Retinal pigment epithelial cell (primary cell): ENCODE measurements around the gene FHOD3.
"Not testable (repeated sequence)": the region's sequence is repeated elsewhere in the genome, so short reads cannot be mapped to it uniquely, and the experiment has no call there.

Source experiments
- DNase-seq: peaks from one replicate; pipeline ENCODE4 v3.0.0-alpha.2; 2010; ENCODE audit warnings: low read depth
- H3K4me3 ChIP-seq: 2 replicates; pipeline ENCODE4 v1.5.1; 2011; ENCODE audit warnings: mild to moderate bottlenecking, low read length, control low read depth, moderate library complexity
- TF ChIP-seq, protein P1 (sequence below): conservative IDR thresholded peaks from 2 replicates; pipeline ENCODE4 v1.5.1; 2011; ENCODE audit warnings: low read depth, low read length, control low read depth, inconsistent platforms

FHOD3 gene

DNA sequence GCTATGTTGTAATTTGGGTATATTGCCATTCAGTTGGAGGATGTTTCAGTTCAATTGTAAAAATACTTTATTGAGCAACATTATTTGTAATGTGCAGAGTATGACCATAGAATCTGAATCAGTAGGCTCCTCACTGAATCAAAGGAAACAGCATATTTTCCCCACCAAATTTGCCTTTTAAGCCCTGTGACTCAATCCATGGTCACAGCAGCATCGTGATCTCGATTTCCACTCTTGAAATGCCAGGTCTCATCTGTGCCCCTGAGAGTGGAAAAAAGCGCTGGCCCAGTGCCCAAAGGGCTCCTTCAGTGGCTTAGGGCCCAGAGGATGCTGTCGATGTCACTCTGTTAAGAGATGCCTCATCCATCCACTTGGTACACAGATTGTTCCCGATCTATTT is 57.5 kb downstream of the FHOD3 start:
- TF ChIP-seq, protein P1, sequence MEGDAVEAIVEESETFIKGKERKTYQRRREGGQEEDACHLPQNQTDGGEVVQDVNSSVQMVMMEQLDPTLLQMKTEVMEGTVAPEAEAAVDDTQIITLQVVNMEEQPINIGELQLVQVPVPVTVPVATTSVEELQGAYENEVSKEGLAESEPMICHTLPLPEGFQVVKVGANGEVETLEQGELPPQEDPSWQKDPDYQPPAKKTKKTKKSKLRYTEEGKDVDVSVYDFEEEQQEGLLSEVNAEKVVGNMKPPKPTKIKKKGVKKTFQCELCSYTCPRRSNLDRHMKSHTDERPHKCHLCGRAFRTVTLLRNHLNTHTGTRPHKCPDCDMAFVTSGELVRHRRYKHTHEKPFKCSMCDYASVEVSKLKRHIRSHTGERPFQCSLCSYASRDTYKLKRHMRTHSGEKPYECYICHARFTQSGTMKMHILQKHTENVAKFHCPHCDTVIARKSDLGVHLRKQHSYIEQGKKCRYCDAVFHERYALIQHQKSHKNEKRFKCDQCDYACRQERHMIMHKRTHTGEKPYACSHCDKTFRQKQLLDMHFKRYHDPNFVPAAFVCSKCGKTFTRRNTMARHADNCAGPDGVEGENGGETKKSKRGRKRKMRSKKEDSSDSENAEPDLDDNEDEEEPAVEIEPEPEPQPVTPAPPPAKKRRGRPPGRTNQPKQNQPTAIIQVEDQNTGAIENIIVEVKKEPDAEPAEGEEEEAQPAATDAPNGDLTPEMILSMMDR, result no peak
- no peak overlapping the region for H3K4me3 ChIP-seq
- no peak for DNase-seq

DNA sequence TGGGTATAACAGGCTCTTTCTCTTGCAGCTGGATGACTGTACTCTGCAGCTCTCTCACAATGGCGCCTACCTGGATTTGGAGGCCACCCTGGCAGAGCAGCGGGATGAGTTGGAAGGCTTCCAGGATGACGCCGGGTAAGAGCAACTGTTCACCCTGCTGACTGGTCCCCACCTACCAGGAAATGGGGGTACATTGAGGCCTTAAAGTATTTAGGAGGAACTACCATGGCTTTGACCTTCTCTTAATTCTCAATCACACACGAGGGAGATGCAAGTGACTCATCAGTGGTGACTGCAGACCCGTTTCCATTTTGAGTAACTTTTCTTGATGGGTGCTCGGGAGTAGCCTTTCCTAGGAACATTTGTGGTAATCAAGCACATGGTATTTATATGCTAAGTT is 58.0 kb downstream of the FHOD3 start:
- TF ChIP-seq, protein P1, result no peak
- H3K4me3 ChIP-seq, result no peak overlapping the region
- DNase-seq, result no peak

DNA sequence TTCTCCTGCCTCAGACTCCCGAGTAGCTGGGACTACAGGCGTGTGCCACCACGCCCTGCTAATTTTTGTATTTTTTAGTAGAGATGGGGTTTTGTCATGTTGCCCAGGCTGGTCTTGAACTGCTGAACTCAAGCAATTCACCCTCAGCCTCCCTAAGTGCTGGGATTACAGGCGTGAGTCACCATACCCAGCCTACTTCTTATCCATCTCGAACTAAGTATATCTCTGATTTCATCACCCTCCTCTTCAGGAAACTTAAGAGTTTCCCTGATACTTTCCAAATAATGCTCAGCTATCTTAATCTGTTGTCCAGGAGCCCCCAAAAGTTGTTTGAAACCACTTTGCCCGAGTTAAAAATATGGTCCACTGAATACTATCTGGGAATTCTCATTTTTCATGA is 59.2 kb downstream of the FHOD3 start:
- DNase-seq, H3K4me3 ChIP-seq: not testable (repeated sequence)

DNA sequence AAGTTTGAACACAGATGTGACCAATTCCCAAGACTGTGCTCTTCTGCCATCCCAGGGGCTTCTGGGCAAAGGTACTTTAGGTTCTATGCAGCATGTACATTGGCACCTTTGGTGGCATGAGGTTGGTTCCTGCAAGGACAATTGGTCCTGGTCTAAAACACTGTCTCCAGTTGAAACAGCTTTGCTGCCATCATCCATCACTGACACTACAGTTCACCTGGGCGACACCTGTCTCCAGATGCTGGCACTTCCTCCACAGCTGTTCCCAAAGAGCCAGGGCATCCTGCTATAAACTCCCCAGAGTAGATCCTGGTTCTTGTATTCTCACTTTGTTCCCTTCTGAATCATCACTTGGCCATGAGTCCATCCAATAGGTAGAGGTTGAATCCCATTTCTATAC is 60.6 kb downstream of the FHOD3 start:
- DNase-seq, result no peak
- no peak overlapping the region for H3K4me3 ChIP-seq
- TF ChIP-seq, protein P1, result no peak

DNA sequence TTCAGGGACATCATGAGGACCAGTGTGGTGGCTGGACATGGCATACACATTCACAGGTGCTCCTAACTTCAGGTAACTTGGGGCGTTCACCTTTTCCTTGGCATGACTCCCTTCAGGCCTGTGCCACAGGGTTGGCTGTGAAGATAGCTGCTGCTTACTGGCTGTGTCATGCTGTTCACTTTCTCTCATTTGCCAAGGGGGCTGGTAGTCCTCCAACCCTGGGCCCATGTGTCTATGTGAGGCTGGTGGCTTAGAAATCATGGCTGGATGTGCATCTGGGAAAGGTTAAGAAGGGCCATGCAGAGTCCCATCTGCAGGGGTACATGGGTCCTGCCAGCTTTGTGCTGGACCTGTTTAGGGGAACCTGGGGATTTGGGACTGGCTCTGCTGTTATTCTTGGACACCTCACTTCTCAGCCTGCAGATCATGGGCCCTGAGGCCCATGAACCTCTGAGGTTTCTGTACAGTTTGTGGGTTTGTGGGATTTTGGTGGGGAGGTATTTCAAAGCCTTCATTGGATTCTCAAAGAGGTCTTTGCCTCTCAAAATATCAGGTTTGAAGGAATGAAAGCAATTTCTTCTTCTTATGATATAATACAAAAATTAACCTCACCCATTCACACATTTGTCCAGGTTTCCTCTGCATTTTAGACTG is 62.9 kb downstream of the FHOD3 start:
- no peak for DNase-seq
- TF ChIP-seq, protein P1, result no peak
- no peak overlapping the region for H3K4me3 ChIP-seq

DNA sequence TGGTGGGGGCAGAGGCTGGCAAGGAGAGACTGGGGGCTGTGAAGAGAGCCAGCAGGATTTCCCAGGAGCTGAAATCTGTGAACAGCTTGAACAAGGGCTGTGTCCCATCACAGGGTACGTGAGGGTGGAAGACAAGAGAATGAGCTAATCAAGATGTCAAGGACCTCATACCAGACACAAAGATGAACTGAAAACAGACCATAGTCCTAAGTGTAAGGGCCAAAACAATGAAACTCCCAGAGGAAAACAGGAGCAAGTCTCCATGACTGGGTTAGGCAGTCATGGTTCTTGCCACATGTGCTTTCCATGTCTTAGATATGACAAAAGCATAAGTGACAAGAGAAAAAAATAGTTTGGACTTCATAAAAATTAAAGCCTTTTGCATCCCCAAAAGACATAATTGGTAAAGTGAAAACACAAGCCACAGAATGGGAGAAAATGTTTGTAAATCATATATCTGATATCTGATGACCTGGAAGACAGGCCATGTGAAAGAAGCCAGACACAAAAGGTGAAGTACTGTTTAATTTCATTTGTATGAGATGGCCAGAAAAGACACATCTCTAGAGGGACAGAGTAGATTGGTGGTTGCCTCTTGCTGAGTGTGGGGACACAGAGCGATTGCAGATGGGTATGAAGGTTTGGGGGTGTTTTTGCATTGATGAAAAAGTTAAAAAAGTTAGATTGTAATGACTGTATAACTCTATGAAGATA is 67.6 kb downstream of the FHOD3 start:
- no peak for DNase-seq
- H3K4me3 ChIP-seq, result no peak overlapping the region
- TF ChIP-seq, protein P1, result no peak

DNA sequence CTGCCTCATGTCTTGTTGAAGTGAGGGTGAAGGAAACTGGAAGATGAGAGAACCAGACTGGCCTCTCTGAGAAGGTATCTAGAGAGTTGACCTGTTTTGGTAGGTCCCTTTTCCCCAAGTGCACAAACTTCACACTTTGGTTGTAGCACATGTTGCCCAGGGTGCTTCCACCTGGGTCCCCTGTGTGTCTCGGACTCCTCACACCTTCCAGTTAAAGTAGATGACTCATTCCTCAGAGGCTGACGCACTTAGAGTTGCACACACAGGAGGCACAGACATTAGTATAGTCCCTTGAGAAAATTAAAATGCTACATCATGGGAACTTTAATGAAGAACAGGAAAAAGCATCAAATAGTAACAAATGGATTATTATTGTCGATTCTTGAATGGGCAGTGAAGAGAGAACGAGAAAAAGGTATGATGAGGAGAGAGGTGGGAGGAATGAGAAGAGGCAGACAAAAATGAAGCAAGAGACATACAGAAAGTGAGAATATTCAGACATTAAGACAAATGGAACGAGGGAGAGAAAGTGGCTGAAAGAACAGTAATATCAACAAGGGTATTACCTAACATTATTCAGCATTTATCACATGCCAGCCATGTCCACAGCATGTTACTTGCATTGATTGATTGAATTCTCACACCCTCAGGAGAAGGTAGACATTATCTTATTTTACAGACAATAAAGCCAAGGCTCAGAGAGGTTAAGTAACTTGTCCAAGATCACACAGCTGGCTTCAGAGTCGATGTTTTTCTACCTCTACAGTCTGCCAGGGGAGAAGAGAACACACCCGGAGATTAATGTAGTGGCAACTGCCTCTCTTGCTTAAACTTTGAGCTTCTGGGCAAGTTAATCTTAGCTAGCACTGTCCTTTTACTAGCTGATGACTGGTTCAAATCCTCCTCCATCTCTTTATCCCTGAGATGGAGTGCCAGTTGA is 68.6 kb downstream of the FHOD3 start:
- H3K4me3 ChIP-seq, result no peak overlapping the region
- TF ChIP-seq, protein P1, result no peak
- no peak for DNase-seq
